HepG2 (cell line): ENCODE data around the gene NTN5. TPM values are rescaled to one million over a fixed set of nuclear protein-coding genes. Genes with fewer than 3 reads are reported as not detected.

Experiments
- ATAC-seq: fragments of 200-7000 bp; cut with Tn5 transposase; 3 replicates; pipeline ENCODE4 v1.9.1; 2020; ENCODE audit warnings: mild to moderate bottlenecking, moderate library complexity
- BruUV-seq: library from RNA; stranded (reverse); fragments of 400-500 nt; replicated peaks from 2 replicates; lab custom pipeline; 2021; lab: Mats Ljungman, UMichigan
- CTCF ChIA-PET: fragments of 300-600 bp; formaldehyde crosslinking; extraction: SDS; loops from one replicate; lab custom pipeline; 2021; ENCODE audit warnings: low total read pairs, inconsistent platforms, low intra/inter-chr PET ratio; lab: Yijun Ruan, JAX
- POLR2A ChIA-PET: fragments of 350-600 bp; sonication (Branson Sonifier 250); formaldehyde crosslinking; loops from one replicate; lab custom pipeline; 2020; ENCODE audit warnings: antibody characterized with exemption, inconsistent platforms; lab: Yijun Ruan, JAX
- DNase-seq: peaks from one replicate; pipeline ENCODE4 v3.0.0-alpha.2; 2015; ENCODE audit warnings: low spot score
- FAIRE-seq: peaks from 3 replicates; lab custom pipeline; 2011; peaks lifted over from hg19 to GRCh38; lab: Jason Lieb, UNC
- H2AFZ ChIP-seq: one replicate; pipeline ENCODE4 v1.6.1; 2011; ENCODE audit warnings: low read length, inconsistent platforms
- H3K27ac ChIP-seq: fragments of 300-600 bp; 3 replicates; pipeline ENCODE4 v1.8.0; 2011; ENCODE audit warnings: mixed run types, mild to moderate bottlenecking, mixed read lengths, low read length, inconsistent platforms; ENCODE audit not compliant: insufficient read depth; ENCODE audit errors: extremely low read length
- H3K27me3 ChIP-seq, 2 experiments: fragments of 200-600 bp in 1 of 2; 2 replicates in 1 of 2; 3 replicates in 1 of 2; pipeline versions ENCODE4 v1.6.0 to v1.8.0; 2011; ENCODE audit warnings: low read length in 2 of 2, mild to moderate bottlenecking in 2 of 2, moderate library complexity in 2 of 2, inconsistent platforms in 1 of 2; ENCODE audit not compliant: insufficient read depth in 2 of 2, control insufficient read depth in 1 of 2
- H3K36me3 ChIP-seq, 2 experiments: fragments of 200-600 bp in 1 of 2; replicated peaks in 1 of 2; 2 replicates in 1 of 2; 3 replicates in 1 of 2; pipeline versions ENCODE4 v1.5.1 to v1.8.0; 2011; ENCODE audit warnings: low read length in 2 of 2, inconsistent platforms in 1 of 2; ENCODE audit not compliant: insufficient read depth in 2 of 2, control insufficient read depth in 1 of 2
- H3K4me1 ChIP-seq: 2 replicates; pipeline ENCODE4 v1.5.1; 2012; ENCODE audit warnings: low read length, inconsistent platforms; ENCODE audit not compliant: insufficient read depth
- H3K4me2 ChIP-seq: 2 replicates; pipeline ENCODE4 v1.6.0; 2011; ENCODE audit warnings: low read depth, low read length, inconsistent platforms
- H3K4me3 ChIP-seq, 3 experiments: fragments of 200-600 bp in 1 of 3; sonication (generic), shearing (Covaris generic) in 1 of 3; replicated peaks in 1 of 3; 2 replicates each; pipeline ENCODE4 v1.5.1; 2011 to 2016; ENCODE audit warnings: low read length in 3 of 3, inconsistent platforms in 2 of 3, low read depth in 2 of 3, mild to moderate bottlenecking in 2 of 3, control low read depth in 1 of 3, mixed read lengths in 1 of 3; ENCODE audit not compliant: insufficient read depth in 1 of 3
- H3K79me2 ChIP-seq: one replicate; pipeline ENCODE4 v1.6.1; 2011; ENCODE audit warnings: low read length, inconsistent platforms; ENCODE audit not compliant: insufficient read depth
- H3K9ac ChIP-seq: 2 replicates; pipeline ENCODE4 v1.6.0; 2011; ENCODE audit warnings: mild to moderate bottlenecking, low read depth, low read length, inconsistent platforms; ENCODE audit not compliant: insufficient read depth
- H3K9me3 ChIP-seq: 2 replicates; pipeline ENCODE4 v1.5.1; 2012; ENCODE audit warnings: mild to moderate bottlenecking, low read length
- H4K20me1 ChIP-seq: 2 replicates; pipeline ENCODE4 v1.6.0; 2011; ENCODE audit warnings: inconsistent platforms, mild to moderate bottlenecking, low read length, moderate library complexity; ENCODE audit not compliant: insufficient read depth
- CTCF ChIP-seq: sonication (generic); formaldehyde crosslinking; IDR thresholded peaks from 2 replicates; pipeline ENCODE4 v1.5.0; 2020; ENCODE audit warnings: mild to moderate bottlenecking, missing genetic modification reagents, moderate library complexity
- E2F1 ChIP-seq: sonication (generic); formaldehyde crosslinking; IDR thresholded peaks from 2 replicates; pipeline ENCODE4 v1.5.0; 2020; ENCODE audit warnings: missing genetic modification reagents
- MIER2 ChIP-seq: IDR thresholded peaks from 2 replicates; pipeline ENCODE4 v1.6.1; 2016; ENCODE audit warnings: missing biosample characterization, missing genetic modification reagents
- MZF1 ChIP-seq: sonication (generic); formaldehyde crosslinking; IDR thresholded peaks from 2 replicates; pipeline ENCODE4 v1.8.1; 2023; ENCODE audit warnings: mild to moderate bottlenecking, missing genetic modification reagents, borderline replicate concordance
- NCOA1 ChIP-seq: sonication (generic); formaldehyde crosslinking; IDR thresholded peaks from 2 replicates; pipeline ENCODE4 v1.9.0; 2021; ENCODE audit warnings: missing genetic modification reagents
- NCOA5 ChIP-seq: sonication (generic); formaldehyde crosslinking; IDR thresholded peaks from 2 replicates; pipeline ENCODE4 v1.4.0; 2020; ENCODE audit warnings: missing genetic modification reagents
- PLRG1 ChIP-seq: fragments of 450-650 bp; conservative IDR thresholded peaks from 2 replicates; pipeline ENCODE4 v1.6.1; 2016
- ZNF20 ChIP-seq: sonication (generic); formaldehyde crosslinking; IDR thresholded peaks from 2 replicates; pipeline ENCODE4 v1.4.0; 2020; ENCODE audit warnings: mild to moderate bottlenecking, moderate library complexity, missing genetic modification reagents
- ZNF263 ChIP-seq: sonication (generic); formaldehyde crosslinking; IDR thresholded peaks from 2 replicates; pipeline ENCODE4 v1.4.0; 2020; ENCODE audit warnings: missing genetic modification reagents
- ZNF530 ChIP-seq: sonication (generic); formaldehyde crosslinking; IDR thresholded peaks from 2 replicates; pipeline ENCODE4 v1.5.0; 2020; ENCODE audit warnings: low read depth, mild to moderate bottlenecking, missing genetic modification reagents
- ZNF616 ChIP-seq: sonication (generic); formaldehyde crosslinking; IDR thresholded peaks from 2 replicates; pipeline ENCODE4 v1.5.0; 2020; ENCODE audit warnings: low read depth, mild to moderate bottlenecking, missing genetic modification reagents
- ZNF652 ChIP-seq: IDR thresholded peaks from 2 replicates; pipeline ENCODE4 v1.6.1; 2016; ENCODE audit warnings: low read depth, borderline replicate concordance
- ZNF770 ChIP-seq: sonication (generic); formaldehyde crosslinking; IDR thresholded peaks from 2 replicates; pipeline ENCODE4 v1.5.0; 2020; ENCODE audit warnings: mild to moderate bottlenecking, missing genetic modification reagents
- in situ Hi-C: cut with HindIII; loops from 2 replicates; pipeline ENCODE4 v1.10.0; 2017; ENCODE audit warnings: low pct_unique_long_range_greater_than_20kb; ENCODE audit not compliant: extremely low pct_ligation_motif_present
- intact Hi-C: fragments of 100-400 bp; cut with micrococcal nuclease; formaldehyde crosslinking; loops from one replicate; pipeline ENCODE4 v1.10.0; 2022; ENCODE audit not compliant: unreplicated experiment
- polyA plus RNA-seq, 8 experiments: library from polyadenylated mRNA; depleted of rRNA in 3 of 8; stranded (reverse) in 7 of 8; unstranded in 1 of 8; fragments of >200 nt; fragmentation: Illumina TruSeq in 4 of 8; extraction: Trizol in 4 of 8; gene quantifications; 2 replicates each; pipeline versions ENCODE4 v1.2.1 to v1.2.3, GENCODE V29; 2011 to 2016; ENCODE audit warnings: low read depth in 4 of 8, missing spikeins in 1 of 8, mixed read lengths in 1 of 8; ENCODE audit not compliant: insufficient read depth in 1 of 8
- total RNA-seq, 5 experiments: library from RNA; depleted of rRNA; stranded (reverse); fragments of >200 nt; fragmentation: Illumina TruSeq; extraction: Trizol; gene quantifications; 2 replicates each; pipeline ENCODE4 v1.2.3, GENCODE V29; 2016; ENCODE audit warnings: low read depth in 1 of 5
- TF ChIP-seq, protein P1 (sequence below): sonication (generic); formaldehyde crosslinking; IDR thresholded peaks from 2 replicates; pipeline ENCODE4 v1.9.0; 2022; ENCODE audit warnings: low read depth, missing genetic modification reagents

NTN5 gene
- total and polyA plus RNA-seq, 2 of the 13 experiments (the other 11 are each of a cell fraction or from before 2014, with no cell fraction given), result 0.05 TPM; not detected in 1

- ChIA-PET CTCF (no interaction called here), POLR2A (interaction anchor here (0.9 to 5.8 kb wide), 3 partner anchors 12 to 82 kb away, joined by 3 to 61 read pairs (median 16); partner anchors contain the start of genes CA11, RPL18 and SPHK2)
- no peak overlapping the region for H3K9ac ChIP-seq
- no peaks in the 10 kb centered on the region for H3K36me3 ChIP-seq
- DNase-seq (no peak), FAIRE-seq (no peak), ATAC-seq (no peak)
- no peaks in the 10 kb centered on the region for H3K79me2 ChIP-seq
- intact Hi-C loops, result no loop called here
- H2AFZ ChIP-seq, result no peak overlapping the region
- peaks cover 65% of the 10 kb centered on the region for H3K4me1 ChIP-seq
- no peaks in the 10 kb centered on the region; a peak in 1 of 5 replicates for H3K27me3 ChIP-seq
- H3K4me3 ChIP-seq, result no peak overlapping the region
- H3K27ac ChIP-seq, result peak overlapping the region; percentile 90
- no TSS peak for BruUV-seq
- no peak overlapping the region for H3K4me2 ChIP-seq
- H4K20me1 ChIP-seq, result no peaks in the 10 kb centered on the region
- H3K9me3 ChIP-seq, result no peaks in the 10 kb centered on the region
- in situ Hi-C loops, result no loop called here
- TF ChIP-seq PLRG1 (no peak), ZNF530 (CRISPR knock-in tag) (no peak), ZNF20 (CRISPR knock-in tag) (no peak), NCOA1 (CRISPR knock-in tag) (no peak), ZNF652 (CRISPR knock-in tag) (no peak), E2F1 (CRISPR knock-in tag) (no peak), CTCF (CRISPR knock-in tag) (0 out of 2 replicates have a peak, but pooled peaks have one; percentile 3), ZNF263 (CRISPR knock-in tag) (peak; percentile 74), MIER2 (CRISPR knock-in tag) (no peak), MZF1 (no peak), ZNF770 (CRISPR knock-in tag) (peak; percentile 92), ZNF616 (CRISPR knock-in tag) (no peak), NCOA5 (CRISPR knock-in tag) (no peak)
- TF ChIP-seq, protein P1, sequence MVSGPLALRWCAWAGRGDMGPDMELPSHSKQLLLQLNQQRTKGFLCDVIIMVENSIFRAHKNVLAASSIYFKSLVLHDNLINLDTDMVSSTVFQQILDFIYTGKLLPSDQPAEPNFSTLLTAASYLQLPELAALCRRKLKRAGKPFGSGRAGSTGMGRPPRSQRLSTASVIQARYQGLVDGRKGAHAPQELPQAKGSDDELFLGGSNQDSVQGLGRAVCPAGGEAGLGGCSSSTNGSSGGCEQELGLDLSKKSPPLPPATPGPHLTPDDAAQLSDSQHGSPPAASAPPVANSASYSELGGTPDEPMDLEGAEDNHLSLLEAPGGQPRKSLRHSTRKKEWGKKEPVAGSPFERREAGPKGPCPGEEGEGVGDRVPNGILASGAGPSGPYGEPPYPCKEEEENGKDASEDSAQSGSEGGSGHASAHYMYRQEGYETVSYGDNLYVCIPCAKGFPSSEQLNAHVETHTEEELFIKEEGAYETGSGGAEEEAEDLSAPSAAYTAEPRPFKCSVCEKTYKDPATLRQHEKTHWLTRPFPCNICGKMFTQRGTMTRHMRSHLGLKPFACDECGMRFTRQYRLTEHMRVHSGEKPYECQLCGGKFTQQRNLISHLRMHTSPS (CRISPR knock-in tag), result no peak
These were observed 40.1 kb downstream of the NTN5 start for GRCh38 chr19:48632692-48633147.
